NCI-H345 treated with DMSO at 0.1 percent for 48 hours (cell line): Measurements from ENCODE around the gene THSD7A.

ENCODE experiments used
- DNase-seq: peaks from one replicate; lab custom pipeline; 2025; ENCODE audit not compliant: unreplicated experiment; lab: John Stamatoyannopoulos, UW

Gene THSD7A

DNA sequence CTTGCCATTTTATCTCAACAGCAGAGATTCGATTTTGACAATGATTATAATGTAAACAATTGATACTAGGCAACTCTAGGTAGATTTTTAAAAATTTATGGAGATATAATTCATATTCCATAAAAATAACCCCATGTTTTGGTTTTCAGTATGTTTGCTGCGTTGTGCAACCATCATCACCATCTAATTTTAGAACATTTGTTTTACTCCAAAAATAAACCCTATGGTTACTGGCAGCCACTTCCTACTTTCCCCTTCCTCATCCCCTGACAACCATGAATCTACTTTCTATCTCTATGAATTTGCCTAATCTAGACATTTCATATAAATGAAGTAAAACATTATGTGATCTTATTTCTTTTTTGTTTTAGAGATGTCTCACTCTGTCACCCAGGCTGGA is 401.9 kb downstream of the THSD7A start:
- no peak for DNase-seq

DNA sequence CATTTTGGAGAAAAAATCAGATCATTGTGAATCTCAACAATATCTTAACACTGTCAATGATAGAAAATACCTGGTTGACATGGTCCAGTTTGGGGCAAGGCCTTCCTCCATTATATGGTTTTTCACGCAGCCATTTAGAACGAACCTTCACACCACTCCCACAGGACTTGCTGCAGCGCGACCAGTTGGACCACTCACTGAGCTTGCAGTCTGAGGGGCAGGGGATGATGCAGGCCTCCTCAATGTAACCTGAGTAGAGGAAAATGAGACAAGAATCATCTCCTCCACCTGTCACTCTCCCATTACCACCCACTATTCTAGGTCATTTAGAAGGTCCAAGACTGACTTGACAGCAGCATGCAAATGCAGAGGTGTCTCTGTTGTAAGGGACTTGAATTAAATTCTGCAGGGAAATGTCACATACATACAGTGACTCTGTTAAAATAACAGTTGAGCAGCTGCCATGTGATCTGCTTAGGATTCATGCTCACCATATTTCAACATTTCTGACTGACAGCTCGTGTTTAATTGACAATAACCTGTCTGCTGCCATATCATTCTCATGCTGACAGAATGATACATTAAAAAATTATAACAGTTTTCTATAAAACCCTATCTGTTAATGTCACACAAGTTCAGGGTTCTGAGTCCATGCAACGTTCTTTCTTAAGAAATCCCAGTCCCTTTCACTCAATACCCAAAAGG is 403.0 kb downstream of the THSD7A start:
- DNase-seq = no peak

DNA sequence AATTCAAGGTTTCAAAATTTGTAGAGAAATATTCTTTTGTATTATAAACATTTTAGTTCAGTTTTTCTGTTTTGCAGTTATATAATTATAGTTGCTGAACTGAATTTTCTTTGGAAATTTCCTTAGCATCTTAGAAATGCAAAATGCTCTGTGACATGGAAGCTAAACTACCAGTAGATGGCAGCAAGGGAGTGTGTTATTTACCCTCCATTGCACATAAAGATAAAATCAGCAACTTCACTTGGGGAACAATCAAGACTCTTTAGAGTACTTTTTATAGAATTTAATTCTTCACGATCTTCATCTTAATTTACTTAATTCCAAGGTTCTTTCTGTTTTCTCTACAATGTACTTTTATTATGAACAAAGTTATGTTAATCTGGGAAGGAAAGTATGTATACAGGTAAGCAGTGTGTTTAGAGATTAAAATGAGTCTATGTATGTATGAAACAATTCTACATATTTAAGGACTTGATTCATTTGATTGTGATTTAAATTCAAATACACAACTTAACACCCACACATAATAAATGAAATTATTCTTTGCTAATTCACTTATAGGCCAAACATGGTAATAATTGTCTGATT is 404.2 kb downstream of the THSD7A start:
- peak; percentile 50 for DNase-seq

DNA sequence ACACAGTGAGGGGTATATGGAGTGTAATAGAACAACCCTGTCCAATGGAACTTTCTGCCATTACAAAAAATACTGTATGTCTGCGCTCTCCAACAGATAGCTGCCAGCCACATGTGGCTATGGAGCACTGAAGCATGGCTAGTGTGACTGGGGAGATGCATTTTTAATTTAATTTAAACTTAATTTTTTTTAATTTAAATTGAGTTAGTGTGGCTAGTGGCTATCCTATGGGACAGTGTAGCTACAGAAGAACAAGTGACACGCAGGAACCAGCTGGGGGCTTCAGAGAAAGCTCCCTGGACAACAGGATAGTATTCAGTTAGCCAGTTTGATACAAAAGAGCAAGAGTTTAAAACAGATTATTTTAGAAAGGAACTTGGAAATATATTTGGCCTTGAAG is 408.0 kb downstream of the THSD7A start:
- no peak for DNase-seq

DNA sequence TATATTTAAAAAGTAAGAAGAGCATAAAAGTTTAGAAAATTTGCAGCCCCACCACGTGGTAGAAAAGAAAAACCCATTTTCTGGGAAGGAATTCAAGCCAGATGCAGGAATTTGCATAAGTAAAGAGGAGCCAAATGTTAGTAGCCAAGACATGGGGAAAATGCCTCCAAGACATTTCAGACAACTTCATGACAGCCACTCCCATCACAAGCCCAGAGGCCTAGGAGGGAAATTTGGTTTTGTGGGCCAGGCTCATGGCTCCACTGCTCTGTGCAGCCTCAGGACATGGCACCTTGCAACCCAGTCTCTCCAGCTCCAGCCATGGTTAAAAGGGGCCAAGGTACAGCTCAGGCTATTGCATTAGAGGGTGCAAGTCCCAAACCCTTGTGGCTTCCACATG is 411.9 kb downstream of the THSD7A start:
- DNase-seq = no peak

DNA sequence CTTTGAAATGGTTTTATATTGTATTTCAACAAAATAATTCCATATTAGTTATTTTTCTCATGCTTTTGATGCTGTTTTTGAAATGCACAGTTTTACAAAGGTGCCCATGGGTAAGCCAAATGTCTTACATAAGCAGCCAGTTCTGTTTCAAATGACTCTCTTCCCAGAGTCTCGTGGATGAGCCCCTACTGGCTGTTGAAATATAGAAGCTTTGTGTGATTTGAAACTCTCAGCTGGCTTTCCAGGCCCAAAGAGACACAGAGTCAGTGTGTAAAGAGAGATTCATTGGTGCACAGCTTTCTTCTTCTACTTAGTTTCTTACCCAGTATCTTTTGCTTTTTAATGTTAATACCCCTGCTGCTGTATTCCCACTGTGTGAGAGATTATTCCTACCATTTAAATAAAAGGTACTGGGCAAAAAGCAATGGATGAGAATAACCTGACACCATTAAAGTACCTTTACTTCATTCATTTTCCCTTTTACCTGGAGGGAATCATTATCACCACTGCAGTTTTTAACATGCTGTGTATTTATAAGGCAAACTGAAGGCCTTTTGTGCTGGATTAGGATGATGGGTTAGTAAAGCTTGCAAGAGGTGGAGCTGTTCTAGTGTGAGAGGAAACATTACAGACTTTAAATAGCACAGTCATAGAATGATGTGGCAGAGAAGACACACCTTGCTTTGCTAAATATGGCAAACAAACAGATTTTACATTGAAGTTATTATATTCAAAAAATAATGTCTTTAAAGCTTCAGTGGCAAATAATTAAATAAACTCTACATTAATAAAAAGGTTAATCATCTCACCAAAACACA is 415.1 kb downstream of the THSD7A start:
- DNase-seq = no peak

DNA sequence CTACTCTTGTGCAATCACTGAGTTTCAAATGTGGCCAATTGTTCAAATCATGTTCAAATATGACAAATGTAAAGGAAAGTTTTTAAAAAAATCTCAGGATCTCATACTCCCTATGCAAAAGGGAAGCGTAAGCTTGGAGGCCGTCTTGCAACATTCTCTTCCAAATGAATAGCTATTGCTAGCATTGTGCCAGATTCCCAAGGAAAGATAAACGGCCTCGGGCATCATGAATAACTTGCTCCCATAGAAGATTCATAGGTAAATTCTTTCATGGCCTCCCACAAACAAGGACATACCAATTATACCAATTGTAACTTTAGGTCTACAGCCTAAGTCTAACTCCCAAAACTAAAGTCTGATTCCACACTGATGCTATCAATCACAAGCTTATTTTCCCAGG is 416.9 kb downstream of the THSD7A start:
- DNase-seq = no peak

DNA sequence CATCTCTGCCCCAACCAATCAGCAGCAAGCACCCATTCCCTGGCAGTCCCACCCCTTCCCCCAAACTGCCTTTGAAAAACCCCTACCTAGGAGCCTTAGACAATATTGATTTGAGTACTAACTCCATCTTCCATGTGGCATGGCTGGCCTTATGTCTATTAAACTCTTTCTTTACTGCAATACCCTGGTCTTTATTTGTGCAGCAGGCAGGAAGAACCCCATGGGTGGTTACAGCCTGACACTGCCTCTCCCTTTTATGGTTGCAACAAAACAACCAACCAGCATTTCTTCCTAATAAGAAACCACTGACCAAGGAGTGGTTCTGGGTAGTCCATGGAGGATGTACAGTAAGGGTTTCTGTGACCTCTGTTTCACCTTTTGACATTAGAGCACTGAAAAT is 418.1 kb downstream of the THSD7A start:
- DNase-seq = no peak

DNA sequence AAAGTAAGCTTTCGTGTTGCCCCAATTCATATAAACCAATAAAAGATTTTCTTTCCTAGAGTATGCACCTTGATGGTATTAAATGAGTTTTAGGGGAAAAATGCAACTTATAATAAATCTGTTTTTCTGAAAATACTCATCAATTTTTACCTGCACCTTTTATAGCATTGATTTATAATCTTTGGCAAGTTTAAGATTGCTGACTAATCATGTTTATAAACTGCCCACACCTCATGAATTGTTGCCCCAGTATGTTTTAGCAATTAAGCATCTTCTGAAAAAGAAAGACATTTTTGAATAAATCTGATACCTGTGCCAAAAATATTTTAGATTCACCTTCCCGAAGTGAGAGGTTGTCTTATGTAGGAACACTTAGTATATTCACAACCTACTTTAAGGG is 420.0 kb downstream of the THSD7A start:
- DNase-seq = no peak

DNA sequence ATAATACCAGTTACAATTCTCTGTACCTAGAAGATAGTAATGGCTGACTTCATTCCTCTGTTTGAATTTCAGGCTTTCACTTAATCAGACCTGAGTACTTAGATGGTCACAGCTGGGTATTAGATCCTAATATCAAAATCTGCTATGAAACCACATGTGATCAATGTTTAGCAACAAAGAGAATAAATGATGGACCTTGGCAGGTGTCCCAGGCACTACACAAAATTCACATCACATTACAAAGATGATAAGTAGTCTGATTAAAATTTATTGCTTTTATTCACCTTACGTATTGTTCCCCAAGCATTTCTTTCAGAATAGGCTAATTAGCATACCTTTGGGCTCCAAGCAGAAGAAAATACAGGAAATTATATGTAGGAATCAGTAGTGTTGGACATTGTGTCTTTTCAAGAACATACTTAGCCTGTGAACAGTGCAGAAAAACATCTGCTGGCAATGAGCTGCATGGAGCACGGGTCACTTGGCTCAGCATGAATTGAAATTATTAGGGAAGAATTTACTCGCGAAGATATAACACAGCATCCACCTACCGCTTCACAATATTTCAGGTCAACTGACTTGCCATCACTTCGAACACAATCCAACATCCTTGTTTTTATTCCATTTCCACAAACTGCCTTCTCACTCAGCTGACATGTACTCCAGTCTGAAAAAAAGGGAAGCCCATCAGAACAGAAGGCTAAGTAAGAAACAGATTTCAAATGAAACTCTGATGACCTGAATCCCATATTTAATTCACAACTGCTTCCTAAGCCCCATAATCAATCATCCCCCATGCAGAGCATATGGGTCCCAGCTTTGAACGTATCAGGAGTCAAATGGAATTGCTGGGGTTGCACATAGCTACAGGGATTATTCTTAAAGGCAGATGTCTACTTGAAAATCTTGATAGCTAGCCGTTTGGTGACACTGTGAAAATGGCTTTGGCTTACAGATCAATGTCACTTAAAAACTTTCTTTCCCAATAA is 421.0 kb downstream of the THSD7A start:
- DNase-seq = no peak

DNA sequence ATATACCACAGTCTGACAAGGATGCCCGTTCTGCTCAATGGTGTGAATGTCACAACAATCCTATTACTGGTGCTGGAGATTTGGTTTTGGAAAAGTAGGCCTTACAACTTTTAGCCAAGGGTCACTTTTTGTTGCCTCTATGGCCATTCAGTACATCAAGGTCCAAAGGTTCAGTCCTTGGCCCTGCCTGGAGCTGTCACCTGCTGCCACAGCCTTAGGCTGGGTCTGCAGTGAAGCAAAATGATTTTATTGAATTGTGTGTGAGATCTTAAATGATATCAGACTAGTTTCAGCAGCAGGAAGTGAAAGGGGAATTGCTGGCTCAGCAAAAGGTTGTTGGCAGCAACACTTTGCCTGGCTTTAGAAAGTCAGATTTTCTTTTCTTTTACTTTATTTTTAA is 427.6 kb downstream of the THSD7A start:
- no peak for DNase-seq

DNA sequence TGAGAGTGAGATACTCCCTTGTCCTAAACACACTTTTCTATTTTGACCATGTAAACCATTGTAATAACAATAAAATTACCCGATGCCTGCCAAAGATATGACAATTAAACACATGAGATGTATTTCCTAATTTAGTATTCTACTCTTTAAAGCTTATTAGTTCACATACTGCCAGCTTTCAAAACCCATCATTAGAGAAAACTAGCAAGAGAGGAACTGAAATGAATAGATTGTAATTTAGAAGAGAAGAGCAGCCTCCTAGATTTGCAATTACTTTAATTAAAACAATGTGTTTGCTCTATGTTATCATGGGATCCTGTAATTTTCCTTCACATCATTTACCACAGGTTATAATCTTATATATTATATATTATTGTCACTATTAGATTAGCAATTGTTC is 428.2 kb downstream of the THSD7A start:
- DNase-seq = no peak

DNA sequence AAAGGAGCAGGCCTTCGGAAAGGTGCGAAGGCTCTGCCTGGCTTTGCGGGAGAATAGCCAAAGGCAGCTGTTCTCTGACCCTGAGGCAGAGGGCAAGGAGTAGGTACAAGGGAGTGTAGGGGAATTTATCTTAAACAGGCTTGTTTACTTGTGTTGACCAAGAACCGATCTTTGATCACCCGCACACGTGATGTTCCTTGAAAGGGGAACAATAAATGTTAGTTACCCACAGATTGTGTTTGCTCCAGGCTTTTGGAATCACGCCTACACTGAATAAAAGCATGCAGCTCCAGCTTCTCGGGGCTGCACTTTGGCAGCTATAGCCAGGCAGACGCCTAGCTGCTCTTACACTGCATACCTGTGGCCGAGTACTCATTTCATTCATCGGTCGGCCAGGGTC is 437.6 kb downstream of the THSD7A start:
- no peak for DNase-seq

DNA sequence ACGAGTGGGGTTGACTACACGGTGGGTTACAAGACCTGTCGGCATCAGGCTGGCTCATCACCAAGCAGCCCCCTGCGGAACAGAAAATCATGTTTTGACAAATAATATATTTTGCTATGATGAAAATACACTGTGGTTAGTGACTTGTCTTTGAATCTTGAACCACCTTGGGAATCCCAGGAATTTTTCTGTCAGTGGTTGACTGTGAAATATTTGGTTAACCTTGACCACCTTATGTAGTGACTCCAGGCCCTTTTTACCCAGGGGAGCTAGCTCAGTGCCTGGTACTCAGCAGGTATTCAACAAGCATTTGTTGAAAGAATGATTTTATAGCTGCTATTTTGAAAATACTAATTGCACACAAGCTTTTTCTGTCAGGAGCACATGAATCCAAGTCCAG is 452.4 kb downstream of the THSD7A start:
- no peak for DNase-seq

DNA sequence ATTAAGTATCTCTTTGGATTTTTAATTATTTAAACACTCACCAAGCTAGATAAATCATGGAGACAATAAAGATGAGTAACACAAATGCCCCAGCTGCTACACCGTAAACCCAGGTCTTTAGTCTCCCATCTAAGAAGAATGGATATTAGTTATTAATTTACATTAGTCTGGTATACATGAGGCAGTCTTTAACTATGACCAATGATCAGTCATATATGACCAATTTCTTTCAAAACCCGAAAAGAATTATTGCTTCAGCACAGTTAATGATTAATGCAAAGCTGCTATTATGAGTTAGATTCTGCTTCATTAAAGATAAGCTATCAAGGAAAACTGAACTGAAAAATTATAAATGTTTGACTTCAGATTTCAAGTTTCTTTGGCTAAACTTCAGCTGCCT is 455.5 kb downstream of the THSD7A start:
- DNase-seq = no peak

DNA sequence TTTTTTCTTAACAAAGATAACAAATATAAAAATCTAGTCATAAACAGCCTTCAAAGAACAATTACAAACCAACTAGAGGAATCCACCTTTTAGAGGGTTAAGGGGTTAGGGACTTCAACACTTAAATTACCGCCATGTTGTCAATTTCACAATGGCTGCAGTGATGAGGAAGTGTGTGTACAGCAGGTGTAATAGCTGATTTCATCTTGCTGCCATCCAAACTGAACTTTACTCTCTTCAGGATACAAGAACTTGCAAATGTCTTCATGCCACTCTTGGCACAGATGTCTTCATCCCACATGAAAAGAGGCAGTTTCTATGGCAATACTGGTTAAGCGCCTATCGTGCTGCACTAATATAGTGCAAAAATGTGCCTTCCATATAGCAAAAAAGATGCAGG is 457.4 kb downstream of the THSD7A start:
- no peak for DNase-seq

DNA sequence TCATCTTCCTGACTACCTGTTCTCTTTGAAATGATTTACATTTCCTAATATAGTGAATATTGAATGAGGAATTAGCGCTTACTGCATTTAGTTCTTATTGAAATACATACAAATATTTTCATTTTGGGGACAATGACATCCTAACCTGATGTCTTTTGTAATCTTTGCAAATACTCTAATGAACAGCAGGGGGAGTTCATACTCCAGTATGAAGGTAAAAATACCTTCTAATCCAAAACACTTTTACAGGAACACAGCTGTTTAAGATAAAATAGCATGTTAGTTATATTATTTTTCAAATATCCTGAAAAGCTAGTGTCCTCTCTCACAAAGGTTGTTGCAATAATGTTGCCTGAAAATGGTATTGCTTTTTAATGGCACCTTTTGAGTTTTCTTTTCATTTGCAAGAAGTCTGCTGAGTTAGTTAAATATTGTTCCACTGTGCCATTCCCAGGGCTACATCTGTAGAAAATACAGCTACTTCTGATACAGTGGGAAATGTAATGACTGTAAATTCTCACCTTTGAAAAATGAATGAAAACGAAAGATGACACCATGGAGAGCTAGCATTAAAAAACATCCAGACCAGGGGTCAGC is 458.4 kb downstream of the THSD7A start:
- DNase-seq = peak; percentile 13

DNA sequence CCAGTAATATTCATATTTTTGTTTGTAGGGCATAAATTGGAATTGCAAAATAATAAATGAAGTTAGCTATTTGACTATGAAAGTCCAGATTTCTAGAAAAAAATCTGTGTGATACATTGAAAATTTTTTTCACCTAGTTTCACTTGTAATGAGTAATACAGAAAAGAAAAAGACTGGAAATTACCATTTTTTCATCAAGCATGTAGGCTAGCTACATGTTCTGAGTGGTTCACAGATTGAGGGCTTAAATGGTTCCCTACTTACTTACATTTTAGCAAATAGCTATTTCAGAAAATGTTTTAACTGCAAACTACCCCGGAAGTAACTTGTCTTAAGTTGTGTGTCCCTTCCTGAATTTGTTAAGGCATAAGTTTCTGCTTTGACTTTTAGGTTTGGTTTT is 462.3 kb downstream of the THSD7A start:
- DNase-seq = no peak

DNA sequence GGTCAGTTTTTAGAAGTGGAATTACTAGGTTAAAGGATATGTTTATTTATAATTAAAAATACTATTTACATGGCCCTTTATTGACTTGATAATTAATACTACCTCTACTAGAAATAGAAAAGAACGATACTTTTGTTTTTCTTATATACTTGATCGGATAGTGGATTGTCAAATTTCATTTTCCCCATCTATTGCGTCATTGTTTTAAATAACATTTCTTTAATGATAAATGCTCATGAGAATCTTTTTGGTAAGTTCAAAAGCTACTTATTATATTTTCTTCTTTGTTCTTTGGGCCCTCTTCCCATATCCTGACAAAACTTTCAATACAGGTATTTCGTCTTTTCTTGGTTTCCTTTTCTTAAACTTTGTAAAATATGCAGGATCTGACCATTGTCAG is 465.9 kb downstream of the THSD7A start:
- no peak for DNase-seq

DNA sequence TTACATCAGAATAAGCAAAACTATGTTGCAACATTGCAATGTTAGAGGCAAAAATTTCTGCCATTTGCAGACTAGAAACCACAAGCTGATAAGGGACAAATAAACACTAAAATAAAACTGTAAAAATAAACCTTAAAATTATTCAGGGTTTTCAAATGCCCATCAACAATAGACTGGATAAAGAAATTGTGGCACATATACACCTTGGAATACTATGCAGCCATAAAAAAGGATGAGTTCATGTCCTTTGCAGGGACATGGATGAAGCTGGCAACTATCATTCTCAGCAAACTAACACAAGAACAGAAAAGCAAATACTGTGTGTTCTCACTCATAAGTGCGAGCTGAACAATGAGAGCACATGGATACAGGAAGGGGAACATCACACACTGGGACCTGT is 473.4 kb downstream of the THSD7A start:
- no peak for DNase-seq
